MCF 10A (cell line): ENCODE results near the gene SAP25. TPM values are rescaled to one million over a fixed set of nuclear protein-coding genes. Genes with fewer than 3 reads are reported as not detected.

ENCODE experiments used
- BruUV-seq: library from RNA; stranded (reverse); fragments of 400-500 nt; replicated peaks from 2 replicates; lab custom pipeline; 2021; lab: Mats Ljungman, UMichigan
- CTCF ChIA-PET: fragments of 300-600 bp; sonication (Branson Sonifier 250); formaldehyde crosslinking; extraction: SDS; loops from one replicate; lab custom pipeline; 2021; ENCODE audit warnings: antibody characterized with exemption, inconsistent platforms; lab: Yijun Ruan, JAX
- POLR2A ChIA-PET: fragments of 300-600, 350-650 bp; sonication (Branson Sonifier 250); formaldehyde crosslinking; extraction: SDS; loops from one replicate; lab custom pipeline; 2020; ENCODE audit warnings: antibody characterized with exemption, inconsistent platforms; lab: Yijun Ruan, JAX
- DNase-seq: peaks from one replicate; pipeline ENCODE4 v3.0.0-alpha.2; 2018; ENCODE audit not compliant: unreplicated experiment
- H3K27ac Mint-ChIP-seq: one replicate; pipeline ENCODE4 v1.8.0; 2022; ENCODE audit warnings: mild to moderate bottlenecking, low read depth, mixed read lengths; ENCODE audit not compliant: unreplicated experiment
- H3K27me3 Mint-ChIP-seq: one replicate; pipeline ENCODE4 v1.8.0; 2022; ENCODE audit warnings: mixed read lengths; ENCODE audit not compliant: insufficient read depth, unreplicated experiment
- H3K36me3 Mint-ChIP-seq: one replicate; pipeline ENCODE4 v1.8.0; 2022; ENCODE audit warnings: mild to moderate bottlenecking, moderate library complexity, mixed read lengths; ENCODE audit not compliant: insufficient read depth, unreplicated experiment
- H3K4me1 Mint-ChIP-seq: one replicate; pipeline ENCODE4 v1.8.0; 2022; ENCODE audit warnings: mixed read lengths; ENCODE audit not compliant: insufficient read depth, unreplicated experiment
- H3K4me3 Mint-ChIP-seq: one replicate; pipeline ENCODE4 v1.8.0; 2022; ENCODE audit warnings: mild to moderate bottlenecking, moderate library complexity, mixed read lengths; ENCODE audit not compliant: unreplicated experiment
- H3K9me3 Mint-ChIP-seq: one replicate; pipeline ENCODE4 v1.8.0; 2022; ENCODE audit warnings: mixed read lengths; ENCODE audit not compliant: unreplicated experiment
- intact Hi-C: fragments of 100-400 bp; cut with micrococcal nuclease; formaldehyde crosslinking; loops from 2 replicates; pipeline ENCODE4 v1.14.1; 2022
- total RNA-seq: library from RNA; stranded (reverse); gene quantifications from 2 replicates; pipeline ENCODE4 v1.2.3, GENCODE V29; 2022
- TF ChIP-seq, protein P1 (sequence below): fragments of 200-600 bp; IDR thresholded peaks from one replicate; pipeline ENCODE4 v1.8.0; 2022; ENCODE audit warnings: antibody characterized with exemption, mild to moderate bottlenecking; ENCODE audit not compliant: unreplicated experiment

Gene SAP25
- total RNA-seq, 1 experiment from 2014 or later, result 1.2 TPM

- intact Hi-C loops, result loop anchor here (2.0 kb wide), 1 partner anchor 63 kb away; no protein-coding TSS in a partner anchor
- Mint-ChIP-seq H3K4me3 (peak within 1 kb of the TSS; percentile 92), H3K36me3 (peaks cover 6% of the 10 kb centered on the region), H3K27me3 (no peaks in the 10 kb centered on the region), H3K27ac (peak within 1 kb of the TSS; percentile 99), H3K9me3 (no peaks in the 10 kb centered on the region), H3K4me1 (peaks cover 6% of the 10 kb centered on the region)
- DNase-seq, result peak; percentile 99
- ChIA-PET CTCF (interaction anchor here (0.7 to 2.7 kb wide), 11 partner anchors 17 to 897 kb away, joined by 3 to 21 read pairs (median 3); partner anchors contain the start of genes FBXO24, GNB2, LRCH4 and POP7), POLR2A (interaction anchor here (0.7 to 2.8 kb wide), 21 partner anchors 10 to 1049 kb away, joined by 3 to 49 read pairs (median 4); partner anchors contain the start of genes FBXO24, GNB2, LRCH4 and MEPCE)
- no TSS peak for BruUV-seq
- TF ChIP-seq, protein P1, sequence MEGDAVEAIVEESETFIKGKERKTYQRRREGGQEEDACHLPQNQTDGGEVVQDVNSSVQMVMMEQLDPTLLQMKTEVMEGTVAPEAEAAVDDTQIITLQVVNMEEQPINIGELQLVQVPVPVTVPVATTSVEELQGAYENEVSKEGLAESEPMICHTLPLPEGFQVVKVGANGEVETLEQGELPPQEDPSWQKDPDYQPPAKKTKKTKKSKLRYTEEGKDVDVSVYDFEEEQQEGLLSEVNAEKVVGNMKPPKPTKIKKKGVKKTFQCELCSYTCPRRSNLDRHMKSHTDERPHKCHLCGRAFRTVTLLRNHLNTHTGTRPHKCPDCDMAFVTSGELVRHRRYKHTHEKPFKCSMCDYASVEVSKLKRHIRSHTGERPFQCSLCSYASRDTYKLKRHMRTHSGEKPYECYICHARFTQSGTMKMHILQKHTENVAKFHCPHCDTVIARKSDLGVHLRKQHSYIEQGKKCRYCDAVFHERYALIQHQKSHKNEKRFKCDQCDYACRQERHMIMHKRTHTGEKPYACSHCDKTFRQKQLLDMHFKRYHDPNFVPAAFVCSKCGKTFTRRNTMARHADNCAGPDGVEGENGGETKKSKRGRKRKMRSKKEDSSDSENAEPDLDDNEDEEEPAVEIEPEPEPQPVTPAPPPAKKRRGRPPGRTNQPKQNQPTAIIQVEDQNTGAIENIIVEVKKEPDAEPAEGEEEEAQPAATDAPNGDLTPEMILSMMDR, result no peak
These were observed 38.5 kb upstream of the SAP25 start, which contains the start of gene MOSPD3 for GRCh38 chr7:100611983-100612729. Gene MOSPD3, plus strand, starts transcription at chr7:100612540. Its CDS starts 252 bp downstream, at chr7:100612792.

GRCh38 chr7:100609958-100610357 is 36.3 kb upstream of the SAP25 start:
- peaks cover 6% of the 10 kb centered on the region for H3K36me3 Mint-ChIP-seq
- TF ChIP-seq, protein P1, result no peak
- H3K4me1 Mint-ChIP-seq, result peaks cover 6% of the 10 kb centered on the region
- ChIA-PET CTCF (interaction anchor here (0.8 kb wide), 1 partner anchor 82 kb away, joined by 5 read pairs; no protein-coding TSS in a partner anchor), POLR2A (no interaction called here)
- BruUV-seq, result no TSS peak
- no peaks in the 10 kb centered on the region for H3K9me3 Mint-ChIP-seq
- H3K4me3 Mint-ChIP-seq, result peak overlapping the region; percentile 92
- intact Hi-C loops, result no loop called here
- no peak for DNase-seq
- no peaks in the 10 kb centered on the region for H3K27me3 Mint-ChIP-seq
- H3K27ac Mint-ChIP-seq, result no peak overlapping the region

DNA sequence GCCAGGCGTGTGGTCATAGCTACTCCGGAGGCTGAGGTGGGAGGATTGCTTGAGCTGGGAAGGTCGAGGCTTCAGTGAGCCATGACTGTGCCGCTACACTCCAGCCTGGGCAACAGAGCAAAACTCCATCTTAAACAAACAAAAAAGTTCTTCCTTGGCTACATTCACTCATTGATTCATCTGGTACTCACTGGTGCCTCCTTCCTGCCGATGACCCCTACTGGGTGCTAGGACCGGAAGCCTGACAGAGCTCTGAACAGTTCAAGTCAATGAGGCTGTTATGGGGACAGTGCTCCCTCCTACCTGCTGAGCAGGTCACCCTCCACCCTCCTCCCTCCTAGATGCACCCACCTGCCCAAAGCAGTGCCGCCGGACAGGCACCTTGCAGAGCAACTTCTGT is 33.4 kb upstream of the SAP25 start:
- H3K4me3 Mint-ChIP-seq, result no peak overlapping the region
- H3K9me3 Mint-ChIP-seq, result no peaks in the 10 kb centered on the region
- peaks cover 6% of the 10 kb centered on the region for H3K36me3 Mint-ChIP-seq

More for the DNA sequence above, 33.4 kb upstream of the SAP25 start:
- Mint-ChIP-seq H3K27me3 (no peaks in the 10 kb centered on the region), H3K27ac (no peak overlapping the region), H3K4me1 (peaks cover 1% of the 10 kb centered on the region)
- intact Hi-C loops, result no loop called here
- POLR2A ChIA-PET, result interaction anchor here (0.8 kb wide), 1 partner anchor 67 kb away, joined by 3 read pairs; no protein-coding TSS in a partner anchor
- TF ChIP-seq, protein P1, result no peak
- CTCF ChIA-PET, result interaction anchor here (1.2 kb wide), 1 partner anchor 84 kb away, joined by 3 read pairs; no protein-coding TSS in a partner anchor
- BruUV-seq, result no TSS peak
- DNase-seq, result no peak
